DOHH2 (cell line): ENCODE measurements around the gene SLCO3A1.

ENCODE experiments used
- H3F3A ChIP-seq: fragments of 200-600 bp; sonication (generic), shearing (Covaris generic); 2 replicates; pipeline ENCODE4 v1.6.0; 2016; ENCODE audit warnings: antibody characterized with exemption, mild to moderate bottlenecking; ENCODE audit not compliant: control insufficient read depth, insufficient read depth
- H3K27ac ChIP-seq: fragments of 200-600 bp; sonication (generic); 2 replicates; pipeline ENCODE4 v1.5.1; 2014; ENCODE audit warnings: low read depth, mild to moderate bottlenecking, low read length, moderate library complexity
- H3K27me3 ChIP-seq: fragments of 200-600 bp; sonication (generic); 2 replicates; pipeline ENCODE4 v1.6.1; 2014; ENCODE audit warnings: mild to moderate bottlenecking, low read length, mixed read lengths; ENCODE audit not compliant: control insufficient read depth
- H3K36me3 ChIP-seq: fragments of 200-600 bp; sonication (generic); 2 replicates; pipeline ENCODE4 v1.6.1; 2014; ENCODE audit warnings: mild to moderate bottlenecking, low read length, moderate library complexity, mixed read lengths; ENCODE audit not compliant: control insufficient read depth
- H3K4me1 ChIP-seq: fragments of 200-600 bp; sonication (generic); 2 replicates; pipeline ENCODE4 v1.6.1; 2014; ENCODE audit warnings: mild to moderate bottlenecking, low read length, mixed read lengths; ENCODE audit not compliant: control insufficient read depth
- H3K4me2 ChIP-seq: fragments of 200-600 bp; sonication (generic); 2 replicates; pipeline ENCODE4 v1.6.0; 2014; ENCODE audit warnings: mild to moderate bottlenecking, low read length, moderate library complexity
- H3K4me3 ChIP-seq: fragments of 200-600 bp; sonication (generic); 2 replicates; pipeline ENCODE4 v1.5.1; 2014; ENCODE audit warnings: mild to moderate bottlenecking, low read length, mixed read lengths
- H3K79me2 ChIP-seq: fragments of 200-600 bp; sonication (generic); 2 replicates; pipeline ENCODE4 v1.6.1; 2014; ENCODE audit warnings: mild to moderate bottlenecking, low read length, mixed read lengths; ENCODE audit not compliant: control insufficient read depth
- H3K9me2 ChIP-seq: fragments of 200-600 bp; sonication (generic); replicated peaks from 2 replicates; pipeline ENCODE4 v1.6.1; 2014; ENCODE audit warnings: mild to moderate bottlenecking, low read length, mixed read lengths; ENCODE audit not compliant: control insufficient read depth
- H3K9me3 ChIP-seq: fragments of 200-600 bp; sonication (generic); 2 replicates; pipeline ENCODE4 v1.6.1; 2014; ENCODE audit warnings: antibody characterized with exemption, low read length, mixed read lengths; ENCODE audit not compliant: control insufficient read depth, insufficient read depth
- H4K20me1 ChIP-seq: fragments of 200-600 bp; sonication (generic); 2 replicates; pipeline ENCODE4 v1.6.0; 2014; ENCODE audit warnings: low read depth, mild to moderate bottlenecking, antibody characterized with exemption, low read length, moderate library complexity; ENCODE audit not compliant: control insufficient read depth, insufficient read depth
- CTCF ChIP-seq: fragments of 200-600 bp; sonication (generic); IDR thresholded peaks from one replicate; pipeline ENCODE4 v1.5.1; 2014; ENCODE audit warnings: antibody characterized with exemption, mild to moderate bottlenecking, low read depth, low read length; ENCODE audit not compliant: poor library complexity, severe bottlenecking
- EZH2phosphoT487 ChIP-seq: fragments of 200-600 bp; sonication (generic); IDR thresholded peaks from 2 replicates; pipeline ENCODE4 v1.6.1; 2017; ENCODE audit warnings: borderline replicate concordance, mild to moderate bottlenecking, antibody characterized with exemption, low read length, moderate library complexity, mixed read lengths

SLCO3A1 gene

DNA sequence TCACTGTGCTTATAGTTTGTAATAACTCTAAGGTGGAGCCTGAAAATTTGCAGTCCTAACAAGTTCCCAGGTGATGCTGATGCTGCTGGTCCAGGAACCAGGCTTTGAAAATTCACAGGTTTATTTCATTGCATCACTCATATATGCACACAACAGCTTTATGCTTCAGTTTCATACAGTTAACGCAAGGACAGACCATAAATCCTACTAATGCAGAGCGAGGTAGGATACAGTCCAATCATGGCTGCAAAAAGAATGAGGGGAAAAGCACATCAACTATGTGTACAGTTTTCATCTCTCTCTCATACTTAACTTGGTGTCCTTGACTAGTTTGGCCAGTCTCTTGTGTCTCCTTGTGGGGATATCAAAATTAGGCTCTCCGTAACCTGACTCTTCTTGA is 135.1 kb downstream of the SLCO3A1 start:
- H3K36me3 ChIP-seq, result no peaks in the 10 kb centered on the region
- no peaks in the 10 kb centered on the region for H4K20me1 ChIP-seq
- no peak for TF ChIP-seq EZH2phosphoT487
- no peak for TF ChIP-seq CTCF
- H3K4me3 ChIP-seq, result no peak overlapping the region
- no peaks in the 10 kb centered on the region for H3K9me2 ChIP-seq
- H3K27me3 ChIP-seq, result no peaks in the 10 kb centered on the region
- no peaks in the 10 kb centered on the region for H3K4me1 ChIP-seq
- H3K27ac ChIP-seq, result no peak overlapping the region
- H3K79me2 ChIP-seq, result no peaks in the 10 kb centered on the region
- no peaks in the 10 kb centered on the region for H3K9me3 ChIP-seq
- H3F3A ChIP-seq, result no peaks in the 10 kb centered on the region
- no peak overlapping the region for H3K4me2 ChIP-seq

- Histone ChIP-seq H3K79me2 (no peaks in the 10 kb centered on the region), H4K20me1 (no peaks in the 10 kb centered on the region), H3K4me3 (no peak overlapping the region), H3K9me2 (no peaks in the 10 kb centered on the region), H3K4me1 (no peaks in the 10 kb centered on the region), H3K4me2 (no peak overlapping the region), H3F3A (no peaks in the 10 kb centered on the region), H3K27ac (no peak overlapping the region), H3K9me3 (no peaks in the 10 kb centered on the region), H3K27me3 (no peaks in the 10 kb centered on the region), H3K36me3 (no peaks in the 10 kb centered on the region)
- TF ChIP-seq EZH2phosphoT487 (no peak), CTCF (no peak)
Measured at GRCh38 chr15:91989821-91990220, 136.3 kb downstream of the SLCO3A1 start.

DNA sequence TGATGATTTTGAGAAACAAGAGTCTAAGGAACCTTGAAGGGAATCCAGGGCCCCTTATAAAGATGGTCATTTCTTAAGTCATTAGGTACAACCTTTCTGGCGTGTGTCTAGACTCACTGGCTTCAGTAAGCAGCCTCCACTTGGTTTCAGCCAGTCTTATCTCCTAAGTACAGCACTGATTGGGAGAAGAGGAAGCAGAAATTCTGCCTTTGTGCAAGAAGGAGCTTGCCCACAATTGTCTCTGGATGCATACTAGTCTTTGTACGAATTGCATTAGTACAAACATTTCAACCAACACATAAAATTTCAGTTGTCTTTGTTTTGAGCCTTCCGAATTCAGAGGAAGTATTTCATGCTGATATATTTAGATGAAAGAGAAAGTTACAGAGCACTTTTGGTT is 139.4 kb downstream of the SLCO3A1 start:
- Histone ChIP-seq H4K20me1 (no peaks in the 10 kb centered on the region), H3K4me2 (no peak overlapping the region), H3K4me3 (no peak overlapping the region), H3K27ac (no peak overlapping the region), H3F3A (no peaks in the 10 kb centered on the region), H3K9me2 (no peaks in the 10 kb centered on the region), H3K9me3 (no peaks in the 10 kb centered on the region), H3K79me2 (no peaks in the 10 kb centered on the region), H3K4me1 (no peaks in the 10 kb centered on the region), H3K27me3 (no peaks in the 10 kb centered on the region), H3K36me3 (no peaks in the 10 kb centered on the region)
- TF ChIP-seq CTCF (no peak), EZH2phosphoT487 (no peak)

DNA sequence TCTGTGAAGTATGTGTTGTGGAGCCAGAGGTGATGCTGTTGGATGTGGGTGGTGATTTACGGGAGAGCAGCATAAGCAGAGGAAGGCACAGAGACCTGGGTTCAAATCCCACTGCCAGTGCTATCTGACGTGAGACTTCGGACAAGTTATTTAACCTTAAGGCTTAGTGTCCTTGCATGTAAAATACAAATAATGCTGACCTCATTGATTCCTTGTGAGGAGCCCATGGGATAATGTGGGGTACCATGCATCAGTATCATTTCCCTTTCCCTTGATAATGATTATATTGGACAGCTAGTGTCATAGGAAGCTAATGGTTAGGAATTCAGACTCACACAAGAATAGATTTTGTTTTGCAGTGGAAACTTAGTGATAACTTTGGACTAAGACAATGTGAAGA is 141.6 kb downstream of the SLCO3A1 start:
- Histone ChIP-seq H3K9me3 (no peaks in the 10 kb centered on the region), H3K27me3 (no peaks in the 10 kb centered on the region)
- TF ChIP-seq EZH2phosphoT487 (no peak), CTCF (no peak)

More for the DNA sequence above, 141.6 kb downstream of the SLCO3A1 start:
- H3K4me3 ChIP-seq, result no peak overlapping the region
- no peaks in the 10 kb centered on the region for H4K20me1 ChIP-seq
- no peaks in the 10 kb centered on the region for H3K9me2 ChIP-seq
- no peak overlapping the region for H3K4me2 ChIP-seq
- no peaks in the 10 kb centered on the region for H3K36me3 ChIP-seq
- H3F3A ChIP-seq, result no peaks in the 10 kb centered on the region
- no peaks in the 10 kb centered on the region for H3K4me1 ChIP-seq
- H3K27ac ChIP-seq, result no peak overlapping the region
- no peaks in the 10 kb centered on the region for H3K79me2 ChIP-seq
